HG03103 (cell line): ENCODE measurements around the gene SLFNL1.

Experiments
- ATAC-seq: cut with Tn5 transposase; IDR thresholded peaks from one replicate; pipeline ENCODE4 v1.9.1; 2021; ENCODE audit warnings: low read depth; ENCODE audit not compliant: unreplicated experiment

SLFNL1 gene

DNA sequence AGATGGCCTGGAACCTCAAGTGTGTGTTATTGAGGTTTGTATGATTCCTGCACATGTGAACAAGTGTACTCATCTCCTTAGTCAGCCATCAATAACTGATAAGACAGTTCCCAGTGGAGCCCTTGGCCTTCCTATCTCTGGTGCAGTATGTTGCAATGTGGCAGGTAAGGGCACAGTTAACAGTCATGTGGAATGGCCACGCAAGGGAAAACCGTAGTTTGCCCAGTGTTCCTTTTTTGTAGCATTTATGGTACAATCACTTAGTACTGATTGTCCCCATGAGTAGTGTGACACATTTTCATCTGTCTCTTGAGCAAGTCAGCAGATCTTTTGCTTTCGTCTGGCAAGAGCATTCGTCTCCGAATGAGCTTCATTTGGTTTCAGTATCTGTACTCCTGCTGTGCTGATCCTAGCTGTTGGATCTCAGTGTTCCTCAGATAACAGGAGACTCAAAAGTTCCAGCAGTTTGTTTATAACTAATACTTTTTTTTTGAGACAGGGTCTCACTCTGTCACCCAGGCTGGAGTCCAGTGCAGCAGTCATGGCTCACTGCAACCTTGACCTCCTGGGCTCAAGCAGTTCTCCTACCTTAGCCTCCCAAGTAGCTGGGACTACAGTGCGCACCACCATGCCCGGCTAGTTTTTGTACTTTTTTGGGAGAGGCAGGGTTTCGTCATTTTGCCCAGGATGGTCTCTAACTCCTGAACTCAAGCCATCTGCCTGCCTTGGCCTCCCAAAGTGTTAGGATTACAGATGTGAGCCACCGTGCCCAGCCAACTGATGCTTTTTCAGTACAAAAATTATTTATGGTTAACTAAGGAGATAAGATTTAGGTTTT is 33.9 kb downstream of the SLFNL1 start:
- no peak for ATAC-seq

- ATAC-seq = no peak
These were observed 34.6 kb downstream of the SLFNL1 start for GRCh38 chr1:40986956-40987355.

DNA sequence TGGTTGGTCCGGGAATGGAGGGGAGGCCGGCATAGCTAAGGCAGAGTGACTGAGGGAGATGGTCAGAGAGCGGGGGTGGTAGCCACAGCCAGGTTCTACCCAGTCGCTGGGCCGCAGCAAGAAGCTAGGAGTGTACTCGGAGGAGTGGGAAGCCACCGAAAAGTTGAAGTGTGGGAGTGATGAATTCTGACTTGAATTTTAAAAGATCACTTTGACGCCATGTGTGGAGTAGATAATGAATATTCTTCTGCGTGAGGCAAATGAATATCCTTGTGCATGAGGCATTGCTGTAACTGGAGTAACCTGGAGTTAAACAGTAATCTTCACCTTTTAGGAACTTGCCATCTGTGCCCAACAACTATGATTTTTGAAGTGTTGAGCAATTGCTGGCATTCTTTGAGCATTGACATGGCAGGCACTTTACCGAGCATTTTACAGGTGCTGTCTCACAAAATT is 35.2 kb downstream of the SLFNL1 start:
- no peak for ATAC-seq

GRCh38 chr1:40985875-40986274 is 35.6 kb downstream of the SLFNL1 start:
- ATAC-seq = no peak

- no peak for ATAC-seq
These were observed 36.4 kb downstream of the SLFNL1 start for GRCh38 chr1:40985161-40985560.

GRCh38 chr1:40984531-40984930 is 37.0 kb downstream of the SLFNL1 start:
- ATAC-seq = no peak

DNA sequence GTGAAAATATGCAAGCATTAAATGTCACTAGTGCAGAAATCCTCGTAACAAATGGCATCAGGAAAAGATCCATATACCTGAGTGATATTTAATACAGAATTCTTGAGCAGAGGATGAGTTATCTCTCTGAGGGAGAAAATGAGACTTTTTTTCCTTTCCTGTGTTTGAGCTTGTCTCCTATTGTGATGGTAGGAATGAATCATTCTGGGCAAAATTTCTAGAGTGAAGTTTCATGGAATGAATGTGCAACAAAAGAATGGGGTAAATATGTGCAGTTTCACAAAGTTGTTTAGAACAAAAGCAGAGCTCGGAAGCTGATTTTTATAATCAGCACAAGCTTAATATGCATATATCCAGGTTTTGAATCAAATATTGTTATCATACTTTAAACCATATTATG is 37.5 kb downstream of the SLFNL1 start:
- ATAC-seq = no peak

- ATAC-seq = no peak
These were observed 38.2 kb downstream of the SLFNL1 start for GRCh38 chr1:40983286-40983685.

DNA sequence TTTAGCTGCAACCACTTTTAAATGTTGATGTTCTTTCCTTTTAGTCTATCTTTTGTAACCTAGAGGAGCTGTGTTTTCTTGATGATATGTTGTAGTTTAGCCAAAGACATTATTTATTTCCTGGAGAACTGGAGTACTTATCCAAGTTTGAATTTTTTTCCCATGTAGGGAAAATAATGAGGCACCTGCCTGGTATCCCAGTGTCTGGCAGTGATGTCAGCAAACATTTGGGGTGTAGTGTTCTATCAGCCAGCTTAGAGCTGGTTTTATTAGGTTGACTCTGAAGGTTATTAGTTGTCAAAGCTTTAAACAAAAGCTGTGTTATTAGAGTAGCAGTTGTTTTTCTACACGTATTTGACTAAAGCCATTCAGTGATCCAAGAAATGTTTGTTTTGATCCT is 38.8 kb downstream of the SLFNL1 start:
- ATAC-seq = no peak

DNA sequence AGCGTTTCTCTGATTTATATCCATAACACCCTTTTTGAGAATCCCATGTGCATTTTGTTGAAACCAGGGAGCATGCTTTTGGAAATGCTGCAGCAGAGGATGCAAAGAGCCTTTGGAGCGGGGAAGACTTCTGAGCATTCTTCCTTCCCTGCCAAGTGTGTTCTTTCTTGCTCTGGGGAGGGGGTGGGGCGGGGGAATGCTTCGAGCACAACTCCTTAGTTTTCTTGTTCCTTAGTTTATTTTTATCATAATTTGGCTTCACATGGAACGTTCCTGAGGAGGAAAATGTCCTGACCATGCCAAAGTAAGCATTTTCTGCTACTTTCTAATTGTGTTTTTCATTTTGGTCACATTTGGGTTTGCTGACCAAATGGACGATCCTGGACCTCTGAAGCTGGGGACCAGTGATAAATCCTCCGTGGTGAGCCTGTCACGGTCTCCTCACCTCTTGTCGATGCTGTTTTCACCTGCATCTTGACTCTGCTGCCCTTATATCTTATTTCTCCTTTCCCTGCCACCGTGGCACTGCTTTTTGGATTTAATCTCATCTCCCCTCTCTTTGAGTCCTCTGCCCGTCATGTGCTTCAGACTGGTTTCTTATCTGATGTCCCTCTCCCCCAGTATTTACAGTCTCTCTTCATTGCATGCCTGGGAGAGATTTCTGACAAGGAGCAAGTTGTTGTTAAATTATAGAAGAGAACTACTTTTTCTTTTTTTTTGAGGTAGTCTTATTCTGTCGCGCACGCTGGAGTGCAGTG is 39.7 kb downstream of the SLFNL1 start:
- no peak for ATAC-seq

DNA sequence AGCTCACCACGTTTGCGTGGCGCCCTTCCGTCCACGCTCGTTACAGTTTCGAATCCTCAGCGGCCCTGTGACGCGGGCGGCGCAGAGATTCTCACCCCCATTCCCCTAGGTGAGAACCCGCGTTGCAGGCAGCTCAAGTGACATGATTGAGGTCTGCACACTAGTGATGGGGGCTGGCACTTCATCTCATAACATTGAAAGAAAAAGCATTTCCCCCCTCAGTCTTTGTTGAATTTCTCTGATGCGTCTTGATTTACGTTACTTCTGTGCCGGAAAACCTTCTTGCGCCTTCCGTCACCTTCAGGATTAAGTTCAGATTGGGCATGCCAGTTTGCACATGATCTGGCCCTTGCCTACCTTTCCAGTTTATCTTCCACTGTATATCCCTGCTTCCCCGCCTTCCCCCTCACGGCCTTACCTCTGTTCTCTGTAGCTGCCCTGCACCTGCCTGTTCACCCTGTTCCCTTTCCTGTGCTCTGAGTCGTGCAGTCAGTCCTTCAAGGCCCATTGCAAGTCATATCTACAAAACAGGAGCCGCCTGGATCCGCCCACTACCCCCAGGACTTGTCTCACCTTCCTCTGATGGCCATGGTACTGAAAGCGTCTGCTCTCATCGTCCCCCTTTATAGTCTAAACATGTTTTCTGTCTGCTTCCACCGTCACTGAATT is 40.9 kb downstream of the SLFNL1 start:
- ATAC-seq = no peak

DNA sequence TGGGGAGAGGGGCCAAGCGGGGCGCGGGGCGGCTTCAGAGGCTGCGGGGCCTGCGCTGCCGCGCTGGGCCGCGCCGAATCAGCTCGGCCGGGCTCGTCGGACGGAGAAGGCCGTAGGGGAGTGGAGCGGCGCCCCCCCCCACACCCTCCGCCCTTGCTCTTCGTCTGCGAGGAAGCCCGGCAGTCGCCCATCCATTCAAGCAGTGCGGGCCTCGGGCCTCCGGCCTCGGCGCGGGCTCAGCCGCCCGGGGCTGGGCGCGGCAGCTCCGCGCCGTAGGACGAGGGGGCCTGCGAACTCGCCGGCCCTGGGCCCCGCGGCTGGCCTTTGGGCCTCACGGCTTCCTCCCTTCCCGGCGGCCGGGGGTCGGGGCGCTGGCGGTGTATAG is 41.5 kb downstream of the SLFNL1 start:
- ATAC-seq = peak; percentile 19

GRCh38 chr1:40979241-40980067 is 42.1 kb downstream of the SLFNL1 start, which contains the start of gene CTPS1:
TSS of gene CTPS1 (plus strand) at chr1:40979696. CDS start at chr1:40983291, 3,595 bp downstream.
- peak; percentile 84 for ATAC-seq

- ATAC-seq = no peak
These were observed 42.7 kb downstream of the SLFNL1 start for GRCh38 chr1:40978886-40979240.

DNA sequence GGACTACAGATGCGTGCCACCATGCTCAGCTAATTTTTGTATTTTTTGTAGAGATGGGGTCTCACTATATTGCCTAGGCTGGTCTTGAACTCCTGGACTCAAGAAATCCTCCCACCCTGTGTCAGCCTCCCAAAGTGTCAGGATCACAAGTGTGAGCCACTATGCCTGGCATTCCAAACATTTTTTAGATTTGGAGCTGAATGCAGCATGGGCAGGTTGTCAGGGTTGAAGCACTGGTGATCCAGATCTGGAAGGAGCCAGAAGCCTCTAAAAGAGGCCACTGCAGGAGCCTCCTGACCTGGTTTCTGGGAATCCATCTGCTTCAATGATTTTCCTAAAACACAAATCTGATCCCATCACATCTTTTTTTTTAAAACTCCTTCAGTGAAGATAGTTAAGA is 43.8 kb downstream of the SLFNL1 start:
- no peak for ATAC-seq

DNA sequence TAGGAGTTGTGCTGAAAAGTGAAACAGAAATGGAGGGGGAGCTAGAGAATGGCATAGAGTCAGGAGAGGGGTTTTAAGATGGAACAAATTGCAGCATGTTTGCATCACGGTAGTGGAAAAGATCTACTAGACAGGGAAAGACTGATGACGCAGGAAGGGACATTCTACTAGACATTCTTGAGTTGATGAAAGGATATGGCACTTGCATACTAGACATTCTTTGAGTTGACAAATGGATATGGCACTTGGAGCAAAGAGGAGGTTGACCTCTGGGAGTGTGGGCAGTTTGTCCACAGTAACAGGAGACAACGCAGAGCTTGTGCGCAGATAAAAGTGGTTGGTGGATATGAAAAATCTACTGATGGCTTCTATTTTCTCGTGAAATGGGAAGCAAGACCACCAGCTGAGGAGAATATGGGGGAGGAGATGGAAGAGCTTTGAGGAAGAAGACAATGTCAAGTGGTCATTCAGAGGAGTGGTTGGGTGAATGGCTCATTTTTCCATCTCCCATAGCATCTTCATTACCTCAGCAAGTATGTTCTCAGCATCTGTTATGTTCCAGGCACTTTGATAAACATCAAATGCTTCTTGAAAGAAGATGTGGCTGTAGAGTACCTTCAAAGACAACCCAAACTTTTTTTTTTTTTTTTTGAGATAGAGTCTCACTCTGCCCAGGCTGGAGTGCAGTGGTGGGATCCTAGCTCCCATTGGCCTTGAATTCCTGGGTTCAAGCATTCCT is 44.4 kb downstream of the SLFNL1 start:
- ATAC-seq = no peak

- ATAC-seq = no peak
These were observed 46.6 kb downstream of the SLFNL1 start for GRCh38 chr1:40974945-40975344.

- ATAC-seq = no peak
These were observed 47.6 kb downstream of the SLFNL1 start for GRCh38 chr1:40973912-40974311.

DNA sequence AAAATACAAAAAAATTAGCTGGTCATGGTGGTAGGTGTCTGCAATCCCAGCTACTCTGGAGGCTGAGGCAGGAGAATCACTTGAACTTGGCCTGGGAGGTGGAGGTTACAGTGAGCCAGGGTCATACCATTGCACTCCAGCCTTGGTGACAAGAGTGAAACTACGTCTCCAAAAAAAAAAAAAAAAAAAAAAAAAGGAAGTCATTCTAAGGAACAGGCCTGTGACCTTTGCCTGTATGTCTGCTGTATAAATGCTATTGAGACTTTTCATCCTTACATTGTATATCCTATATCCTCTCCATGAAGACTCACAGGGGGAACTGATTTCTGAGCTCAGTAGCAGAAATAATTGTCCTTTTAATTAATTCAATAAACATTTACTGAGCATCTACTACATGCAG is 49.6 kb downstream of the SLFNL1 start:
- ATAC-seq = no peak

GRCh38 chr1:40969445-40969844 is 52.1 kb downstream of the SLFNL1 start:
- no peak for ATAC-seq
